K562 (cell line): ENCODE measurements around the gene ZFAND2B. TPM values are rescaled to one million over a fixed set of nuclear protein-coding genes. Genes with fewer than 3 reads are reported as not detected.

Source experiments
- ATAC-seq: fragments of 200-7000 bp; cut with Tn5 transposase; 3 replicates; pipeline ENCODE4 v1.9.1; 2020; ENCODE audit warnings: moderate library complexity
- BruUV-seq: library from RNA; stranded (reverse); fragments of 400-500 nt; replicated peaks from 2 replicates; lab custom pipeline; 2021; lab: Mats Ljungman, UMichigan
- CTCF ChIA-PET: fragments of 300-600 bp; formaldehyde crosslinking; extraction: SDS; loops from one replicate; lab custom pipeline; 2021; ENCODE audit warnings: low intra/inter-chr PET ratio; lab: Yijun Ruan, JAX
- POLR2A ChIA-PET: fragments of 300-600, 350-650 bp; sonication (Branson Sonifier 250); formaldehyde crosslinking; extraction: SDS; loops from one replicate; lab custom pipeline; 2021; ENCODE audit warnings: antibody characterized with exemption, inconsistent platforms; lab: Yijun Ruan, JAX
- DNase-seq, 4 experiments: peaks; one replicate each; pipeline versions ENCODE4 v3.0.0 to v3.0.0-alpha.2; 2011 to 2018; ENCODE audit warnings: low spot score in 3 of 4, mixed read lengths in 3 of 4; ENCODE audit errors: extremely low read depth in 1 of 4
- FAIRE-seq: peaks from 2 replicates; lab custom pipeline; 2011; peaks lifted over from hg19 to GRCh38; lab: Jason Lieb, UNC
- H2AFZ ChIP-seq: 2 replicates; pipeline ENCODE4 v1.6.0; 2011; ENCODE audit warnings: low read depth, low read length, control low read depth, inconsistent platforms
- H3K27ac ChIP-seq: fragments of 200-600 bp; 3 replicates; pipeline ENCODE4 v1.8.0; 2011; ENCODE audit warnings: low read depth, mild to moderate bottlenecking, control low read depth, inconsistent platforms, low read length, moderate library complexity, mixed read lengths; ENCODE audit errors: extremely low read depth
- H3K27me3 ChIP-seq, 2 experiments: fragments of 300-600 bp in 1 of 2; 2 replicates in 1 of 2; 3 replicates in 1 of 2; pipeline versions ENCODE4 v1.6.0 to v1.8.0; 2011; ENCODE audit warnings: inconsistent platforms in 2 of 2, low read length in 2 of 2, mild to moderate bottlenecking in 1 of 2, mixed read lengths in 1 of 2, moderate library complexity in 1 of 2; ENCODE audit not compliant: control insufficient read depth in 2 of 2, insufficient read depth in 2 of 2
- H3K36me3 ChIP-seq: fragments of 300-600 bp; 3 replicates; pipeline ENCODE4 v1.8.0; 2011; ENCODE audit warnings: mild to moderate bottlenecking, low read length, inconsistent platforms; ENCODE audit not compliant: control insufficient read depth, insufficient read depth
- H3K4me1 ChIP-seq, 2 experiments: fragments of 200-600 bp in 1 of 2; replicated peaks in 1 of 2; 2 replicates in 1 of 2; 3 replicates in 1 of 2; pipeline versions ENCODE4 v1.5.1 to v1.8.0; 2011; ENCODE audit warnings: inconsistent platforms in 2 of 2, low read length in 2 of 2, mild to moderate bottlenecking in 1 of 2, mixed read lengths in 1 of 2, moderate library complexity in 1 of 2; ENCODE audit not compliant: control insufficient read depth in 2 of 2, insufficient read depth in 2 of 2
- H3K4me2 ChIP-seq: 2 replicates; pipeline ENCODE4 v1.6.1; 2011; ENCODE audit warnings: low read length, control low read depth, inconsistent platforms, mixed read lengths; ENCODE audit not compliant: insufficient read depth
- H3K4me3 ChIP-seq: fragments of 200-600 bp; sonication (generic), shearing (Covaris generic); 2 replicates; pipeline ENCODE4 v1.5.1; 2016; ENCODE audit warnings: control low read depth, inconsistent platforms
- H3K79me2 ChIP-seq: fragments of 200-600 bp; 3 replicates; pipeline ENCODE4 v1.8.0; 2011; ENCODE audit warnings: low read length, inconsistent platforms; ENCODE audit not compliant: control insufficient read depth, insufficient read depth
- H3K9ac ChIP-seq, 2 experiments: 2 replicates each; pipeline versions ENCODE4 v1.6.0 to v1.6.1; 2011; ENCODE audit warnings: low read depth in 2 of 2, low read length in 2 of 2, control low read depth in 1 of 2, inconsistent platforms in 1 of 2, mild to moderate bottlenecking in 1 of 2, mixed read lengths in 1 of 2; ENCODE audit not compliant: insufficient read depth in 1 of 2
- H3K9me1 ChIP-seq: one replicate; pipeline ENCODE4 v1.6.0; 2011; ENCODE audit warnings: inconsistent platforms, mild to moderate bottlenecking, low read length, moderate library complexity; ENCODE audit not compliant: control insufficient read depth, insufficient read depth
- H3K9me3 ChIP-seq: replicated peaks from 2 replicates; pipeline ENCODE4 v1.5.1; 2011; ENCODE audit warnings: low read depth, low read length, inconsistent platforms; ENCODE audit not compliant: control insufficient read depth, insufficient read depth
- H4K20me1 ChIP-seq: replicated peaks from 2 replicates; pipeline ENCODE4 v1.6.1; 2011; ENCODE audit warnings: low read length, inconsistent platforms, mixed read lengths; ENCODE audit not compliant: control insufficient read depth, insufficient read depth
- EP400 ChIP-seq: fragments of 450-650 bp; IDR thresholded peaks from 2 replicates; pipeline ENCODE4 v1.6.1; 2017; ENCODE audit warnings: antibody characterized with exemption, mild to moderate bottlenecking, moderate library complexity
- HNRNPUL1 ChIP-seq: fragments of 200-400 bp; formaldehyde crosslinking; IDR thresholded peaks from 2 replicates; pipeline ENCODE4 v1.6.1; 2017; ENCODE audit warnings: low read length
- MBD2 ChIP-seq: sonication (generic); IDR thresholded peaks from 2 replicates; pipeline ENCODE4 v1.6.1; 2016; ENCODE audit warnings: low read depth, borderline replicate concordance
- RBBP5 ChIP-seq: fragments of 200-600 bp; sonication (generic); IDR thresholded peaks from 2 replicates; pipeline ENCODE4 v1.6.1; 2012; ENCODE audit warnings: borderline replicate concordance, mild to moderate bottlenecking, low read length, control low read depth, inconsistent platforms; ENCODE audit not compliant: insufficient read depth, poor library complexity, severe bottlenecking
- RBM22 ChIP-seq: fragments of 200-400 bp; formaldehyde crosslinking; IDR thresholded peaks from 2 replicates; pipeline ENCODE4 v1.6.1; 2018; ENCODE audit warnings: low read length, low read depth; ENCODE audit not compliant: poor library complexity, severe bottlenecking
- ZBED1 ChIP-seq: IDR thresholded peaks from 2 replicates; pipeline ENCODE4 v1.6.1; 2014
- WGBS: fragments of 100-300 bp; shearing (Covaris generic); methylation state at CpG from one replicate; pipeline ENCODE4 v1.1.6; 2016; ENCODE audit warnings: low coverage, mixed read lengths; ENCODE audit not compliant: insufficient coverage; ENCODE audit errors: missing lambda C conversion rate; 5-methylcytosine and 5-hydroxymethylcytosine counted together
- in situ Hi-C: fragments of 300-500 bp; cut with MboI; formaldehyde crosslinking; loops from 4 replicates; pipeline ENCODE4 v1.15.0; 2018; ENCODE audit warnings: inconsistent platforms, mixed read lengths
- intact Hi-C: fragments of 100-400 bp; cut with micrococcal nuclease; formaldehyde crosslinking; loops from 2 replicates; pipeline ENCODE4 v1.14.2; 2022
- polyA plus RNA-seq, 8 experiments: library from polyadenylated mRNA; depleted of rRNA in 4 of 8; stranded (reverse) in 5 of 8; unstranded in 3 of 8; fragments of >200 nt; fragmentation: Nextera tagmentation in 2 of 8; fragmentation: Illumina TruSeq in 1 of 8; extraction: Ambion mirVana in 2 of 8; extraction: Trizol in 1 of 8; gene quantifications; 2 replicates each; pipeline versions ENCODE4 v1.2.1 to v1.2.3, GENCODE V29; 2011 to 2014; ENCODE audit warnings: inconsistent platforms in 1 of 8, missing spikeins in 1 of 8
- total RNA-seq, 7 experiments: library from RNA; depleted of rRNA in 6 of 7; stranded (reverse); fragments of >200 nt in 6 of 7; fragmentation: Illumina TruSeq in 2 of 7; extraction: Trizol in 2 of 7; gene quantifications; 2 replicates each; pipeline versions ENCODE4 v1.2.1 to v1.2.3, GENCODE V29; 2011 to 2021; ENCODE audit warnings: low replicate concordance in 1 of 7
- TF ChIP-seq, protein P1 (sequence below): fragments of 250-450 bp; sonication (Bioruptor Pico); IDR thresholded peaks from 2 replicates; pipeline ENCODE4 v1.5.0; 2021
- TF ChIP-seq, protein P2 (sequence below): fragments of 450-650 bp; IDR thresholded peaks from 2 replicates; pipeline ENCODE4 v1.6.1; 2016; ENCODE audit warnings: mild to moderate bottlenecking, moderate library complexity
- TF ChIP-seq, protein P3 (sequence below): sonication (generic); IDR thresholded peaks from 2 replicates; pipeline ENCODE4 v1.6.1; 2016

The ZFAND2B gene
- total and polyA plus RNA-seq, 9 of the 15 experiments (the other 6 are each of a cell fraction or from before 2014, with no cell fraction given) = 9.9 to 33.3 (median 26.1) TPM

- peaks cover 13 to 50% of the 10 kb centered on the region in 2 experiments; a peak in 4 of 5 replicates for H3K4me1 ChIP-seq
- peak overlapping the region; percentile 20 to 55; a peak in 1 of 4 replicates for H3K9ac ChIP-seq
- H3K4me3 ChIP-seq = no peak overlapping the region
- 91% methylated on average over 6 of the region's 6 CpGs for WGBS
- intact Hi-C loops (no loop called here), in situ Hi-C loops (no loop called here)
- H4K20me1 ChIP-seq = 0 out of 2 replicates have a peak, but pooled peaks cover 2% of the 10 kb centered on the region
- ChIA-PET POLR2A (interaction anchor here (0.8 to 1.6 kb wide), 3 partner anchors 8 to 11 kb away, joined by 3 to 6 read pairs (median 4); no protein-coding TSS in a partner anchor), CTCF (no interaction called here)
- H3K27me3 ChIP-seq = no peaks in the 10 kb centered on the region
- no TSS peak for BruUV-seq
- peaks cover 70% of the 10 kb centered on the region for H3K36me3 ChIP-seq
- H3K79me2 ChIP-seq = peaks cover 27% of the 10 kb centered on the region
- no peak for ATAC-seq
- no peaks in the 10 kb centered on the region for H3K9me1 ChIP-seq
- DNase-seq = no peak
- no peak overlapping the region; the same call in 2 of the 3 replicates for H3K27ac ChIP-seq
- no peak overlapping the region for H3K4me2 ChIP-seq
- no peak for FAIRE-seq
- no peaks in the 10 kb centered on the region for H3K9me3 ChIP-seq
- no peak overlapping the region for H2AFZ ChIP-seq
- no peak for TF ChIP-seq HNRNPUL1
- no peak for TF ChIP-seq MBD2
- TF ChIP-seq ZBED1 = no peak
- TF ChIP-seq, protein P1, sequence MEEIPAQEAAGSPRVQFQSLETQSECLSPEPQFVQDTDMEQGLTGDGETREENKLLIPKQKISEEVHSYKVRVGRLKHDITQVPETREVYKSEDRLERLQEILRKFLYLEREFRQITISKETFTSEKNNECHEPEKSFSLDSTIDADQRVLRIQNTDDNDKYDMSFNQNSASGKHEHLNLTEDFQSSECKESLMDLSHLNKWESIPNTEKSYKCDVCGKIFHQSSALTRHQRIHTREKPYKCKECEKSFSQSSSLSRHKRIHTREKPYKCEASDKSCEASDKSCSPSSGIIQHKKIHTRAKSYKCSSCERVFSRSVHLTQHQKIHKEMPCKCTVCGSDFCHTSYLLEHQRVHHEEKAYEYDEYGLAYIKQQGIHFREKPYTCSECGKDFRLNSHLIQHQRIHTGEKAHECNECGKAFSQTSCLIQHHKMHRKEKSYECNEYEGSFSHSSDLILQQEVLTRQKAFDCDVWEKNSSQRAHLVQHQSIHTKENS (CRISPR knock-in tag) = no peak
- TF ChIP-seq RBBP5 = no peak
- no peak for TF ChIP-seq RBM22
- TF ChIP-seq, protein P2, sequence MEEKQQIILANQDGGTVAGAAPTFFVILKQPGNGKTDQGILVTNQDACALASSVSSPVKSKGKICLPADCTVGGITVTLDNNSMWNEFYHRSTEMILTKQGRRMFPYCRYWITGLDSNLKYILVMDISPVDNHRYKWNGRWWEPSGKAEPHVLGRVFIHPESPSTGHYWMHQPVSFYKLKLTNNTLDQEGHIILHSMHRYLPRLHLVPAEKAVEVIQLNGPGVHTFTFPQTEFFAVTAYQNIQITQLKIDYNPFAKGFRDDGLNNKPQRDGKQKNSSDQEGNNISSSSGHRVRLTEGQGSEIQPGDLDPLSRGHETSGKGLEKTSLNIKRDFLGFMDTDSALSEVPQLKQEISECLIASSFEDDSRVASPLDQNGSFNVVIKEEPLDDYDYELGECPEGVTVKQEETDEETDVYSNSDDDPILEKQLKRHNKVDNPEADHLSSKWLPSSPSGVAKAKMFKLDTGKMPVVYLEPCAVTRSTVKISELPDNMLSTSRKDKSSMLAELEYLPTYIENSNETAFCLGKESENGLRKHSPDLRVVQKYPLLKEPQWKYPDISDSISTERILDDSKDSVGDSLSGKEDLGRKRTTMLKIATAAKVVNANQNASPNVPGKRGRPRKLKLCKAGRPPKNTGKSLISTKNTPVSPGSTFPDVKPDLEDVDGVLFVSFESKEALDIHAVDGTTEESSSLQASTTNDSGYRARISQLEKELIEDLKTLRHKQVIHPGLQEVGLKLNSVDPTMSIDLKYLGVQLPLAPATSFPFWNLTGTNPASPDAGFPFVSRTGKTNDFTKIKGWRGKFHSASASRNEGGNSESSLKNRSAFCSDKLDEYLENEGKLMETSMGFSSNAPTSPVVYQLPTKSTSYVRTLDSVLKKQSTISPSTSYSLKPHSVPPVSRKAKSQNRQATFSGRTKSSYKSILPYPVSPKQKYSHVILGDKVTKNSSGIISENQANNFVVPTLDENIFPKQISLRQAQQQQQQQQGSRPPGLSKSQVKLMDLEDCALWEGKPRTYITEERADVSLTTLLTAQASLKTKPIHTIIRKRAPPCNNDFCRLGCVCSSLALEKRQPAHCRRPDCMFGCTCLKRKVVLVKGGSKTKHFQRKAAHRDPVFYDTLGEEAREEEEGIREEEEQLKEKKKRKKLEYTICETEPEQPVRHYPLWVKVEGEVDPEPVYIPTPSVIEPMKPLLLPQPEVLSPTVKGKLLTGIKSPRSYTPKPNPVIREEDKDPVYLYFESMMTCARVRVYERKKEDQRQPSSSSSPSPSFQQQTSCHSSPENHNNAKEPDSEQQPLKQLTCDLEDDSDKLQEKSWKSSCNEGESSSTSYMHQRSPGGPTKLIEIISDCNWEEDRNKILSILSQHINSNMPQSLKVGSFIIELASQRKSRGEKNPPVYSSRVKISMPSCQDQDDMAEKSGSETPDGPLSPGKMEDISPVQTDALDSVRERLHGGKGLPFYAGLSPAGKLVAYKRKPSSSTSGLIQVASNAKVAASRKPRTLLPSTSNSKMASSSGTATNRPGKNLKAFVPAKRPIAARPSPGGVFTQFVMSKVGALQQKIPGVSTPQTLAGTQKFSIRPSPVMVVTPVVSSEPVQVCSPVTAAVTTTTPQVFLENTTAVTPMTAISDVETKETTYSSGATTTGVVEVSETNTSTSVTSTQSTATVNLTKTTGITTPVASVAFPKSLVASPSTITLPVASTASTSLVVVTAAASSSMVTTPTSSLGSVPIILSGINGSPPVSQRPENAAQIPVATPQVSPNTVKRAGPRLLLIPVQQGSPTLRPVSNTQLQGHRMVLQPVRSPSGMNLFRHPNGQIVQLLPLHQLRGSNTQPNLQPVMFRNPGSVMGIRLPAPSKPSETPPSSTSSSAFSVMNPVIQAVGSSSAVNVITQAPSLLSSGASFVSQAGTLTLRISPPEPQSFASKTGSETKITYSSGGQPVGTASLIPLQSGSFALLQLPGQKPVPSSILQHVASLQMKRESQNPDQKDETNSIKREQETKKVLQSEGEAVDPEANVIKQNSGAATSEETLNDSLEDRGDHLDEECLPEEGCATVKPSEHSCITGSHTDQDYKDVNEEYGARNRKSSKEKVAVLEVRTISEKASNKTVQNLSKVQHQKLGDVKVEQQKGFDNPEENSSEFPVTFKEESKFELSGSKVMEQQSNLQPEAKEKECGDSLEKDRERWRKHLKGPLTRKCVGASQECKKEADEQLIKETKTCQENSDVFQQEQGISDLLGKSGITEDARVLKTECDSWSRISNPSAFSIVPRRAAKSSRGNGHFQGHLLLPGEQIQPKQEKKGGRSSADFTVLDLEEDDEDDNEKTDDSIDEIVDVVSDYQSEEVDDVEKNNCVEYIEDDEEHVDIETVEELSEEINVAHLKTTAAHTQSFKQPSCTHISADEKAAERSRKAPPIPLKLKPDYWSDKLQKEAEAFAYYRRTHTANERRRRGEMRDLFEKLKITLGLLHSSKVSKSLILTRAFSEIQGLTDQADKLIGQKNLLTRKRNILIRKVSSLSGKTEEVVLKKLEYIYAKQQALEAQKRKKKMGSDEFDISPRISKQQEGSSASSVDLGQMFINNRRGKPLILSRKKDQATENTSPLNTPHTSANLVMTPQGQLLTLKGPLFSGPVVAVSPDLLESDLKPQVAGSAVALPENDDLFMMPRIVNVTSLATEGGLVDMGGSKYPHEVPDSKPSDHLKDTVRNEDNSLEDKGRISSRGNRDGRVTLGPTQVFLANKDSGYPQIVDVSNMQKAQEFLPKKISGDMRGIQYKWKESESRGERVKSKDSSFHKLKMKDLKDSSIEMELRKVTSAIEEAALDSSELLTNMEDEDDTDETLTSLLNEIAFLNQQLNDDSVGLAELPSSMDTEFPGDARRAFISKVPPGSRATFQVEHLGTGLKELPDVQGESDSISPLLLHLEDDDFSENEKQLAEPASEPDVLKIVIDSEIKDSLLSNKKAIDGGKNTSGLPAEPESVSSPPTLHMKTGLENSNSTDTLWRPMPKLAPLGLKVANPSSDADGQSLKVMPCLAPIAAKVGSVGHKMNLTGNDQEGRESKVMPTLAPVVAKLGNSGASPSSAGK = no peak
- no peak for TF ChIP-seq EP400
- TF ChIP-seq, protein P3, sequence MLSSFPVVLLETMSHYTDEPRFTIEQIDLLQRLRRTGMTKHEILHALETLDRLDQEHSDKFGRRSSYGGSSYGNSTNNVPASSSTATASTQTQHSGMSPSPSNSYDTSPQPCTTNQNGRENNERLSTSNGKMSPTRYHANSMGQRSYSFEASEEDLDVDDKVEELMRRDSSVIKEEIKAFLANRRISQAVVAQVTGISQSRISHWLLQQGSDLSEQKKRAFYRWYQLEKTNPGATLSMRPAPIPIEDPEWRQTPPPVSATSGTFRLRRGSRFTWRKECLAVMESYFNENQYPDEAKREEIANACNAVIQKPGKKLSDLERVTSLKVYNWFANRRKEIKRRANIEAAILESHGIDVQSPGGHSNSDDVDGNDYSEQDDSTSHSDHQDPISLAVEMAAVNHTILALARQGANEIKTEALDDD = no peak
Measured at GRCh38 chr2:219216535-219216915, 9.9 kb downstream of the ZFAND2B start.
